Measurements from ENCODE around the gene MTRF1L.

DNA sequence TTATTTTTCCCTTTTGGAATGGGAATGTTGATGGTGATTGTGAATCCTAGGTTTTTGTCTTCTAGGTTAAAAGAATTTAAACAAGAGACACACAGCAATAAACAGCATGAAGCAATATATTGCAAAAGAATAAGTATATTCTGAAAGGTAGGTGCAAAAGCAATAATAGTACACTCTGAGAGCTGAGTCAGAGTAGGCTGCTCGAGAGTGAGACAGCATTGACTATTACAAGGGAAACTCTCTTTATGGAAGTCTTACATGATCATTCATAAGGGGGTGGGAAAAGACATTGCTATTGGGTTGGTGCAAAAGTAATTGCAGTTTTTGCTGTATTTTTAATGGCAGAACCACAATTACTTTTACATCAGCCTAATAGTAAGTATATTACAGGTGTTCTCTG is 44.7 kb downstream of the MTRF1L start:
- TF ChIP-seq POLR2AphosphoS5 (IDR thresholded peaks at IDR 0.05; ENCODE audit: low read depth) (no peak), GABPA (IDR thresholded peaks at IDR 0.05; ENCODE audit: low read depth) (no peak), SPI1 (IDR thresholded peaks at IDR 0.05; ENCODE audit: borderline replicate concordance, low read depth) (no peak)
- TF ChIP-seq, protein P1, sequence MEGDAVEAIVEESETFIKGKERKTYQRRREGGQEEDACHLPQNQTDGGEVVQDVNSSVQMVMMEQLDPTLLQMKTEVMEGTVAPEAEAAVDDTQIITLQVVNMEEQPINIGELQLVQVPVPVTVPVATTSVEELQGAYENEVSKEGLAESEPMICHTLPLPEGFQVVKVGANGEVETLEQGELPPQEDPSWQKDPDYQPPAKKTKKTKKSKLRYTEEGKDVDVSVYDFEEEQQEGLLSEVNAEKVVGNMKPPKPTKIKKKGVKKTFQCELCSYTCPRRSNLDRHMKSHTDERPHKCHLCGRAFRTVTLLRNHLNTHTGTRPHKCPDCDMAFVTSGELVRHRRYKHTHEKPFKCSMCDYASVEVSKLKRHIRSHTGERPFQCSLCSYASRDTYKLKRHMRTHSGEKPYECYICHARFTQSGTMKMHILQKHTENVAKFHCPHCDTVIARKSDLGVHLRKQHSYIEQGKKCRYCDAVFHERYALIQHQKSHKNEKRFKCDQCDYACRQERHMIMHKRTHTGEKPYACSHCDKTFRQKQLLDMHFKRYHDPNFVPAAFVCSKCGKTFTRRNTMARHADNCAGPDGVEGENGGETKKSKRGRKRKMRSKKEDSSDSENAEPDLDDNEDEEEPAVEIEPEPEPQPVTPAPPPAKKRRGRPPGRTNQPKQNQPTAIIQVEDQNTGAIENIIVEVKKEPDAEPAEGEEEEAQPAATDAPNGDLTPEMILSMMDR (IDR thresholded peaks at IDR 0.05; ENCODE audit: insufficient read depth, low read length): no peak
- TF ChIP-seq, protein P2, sequence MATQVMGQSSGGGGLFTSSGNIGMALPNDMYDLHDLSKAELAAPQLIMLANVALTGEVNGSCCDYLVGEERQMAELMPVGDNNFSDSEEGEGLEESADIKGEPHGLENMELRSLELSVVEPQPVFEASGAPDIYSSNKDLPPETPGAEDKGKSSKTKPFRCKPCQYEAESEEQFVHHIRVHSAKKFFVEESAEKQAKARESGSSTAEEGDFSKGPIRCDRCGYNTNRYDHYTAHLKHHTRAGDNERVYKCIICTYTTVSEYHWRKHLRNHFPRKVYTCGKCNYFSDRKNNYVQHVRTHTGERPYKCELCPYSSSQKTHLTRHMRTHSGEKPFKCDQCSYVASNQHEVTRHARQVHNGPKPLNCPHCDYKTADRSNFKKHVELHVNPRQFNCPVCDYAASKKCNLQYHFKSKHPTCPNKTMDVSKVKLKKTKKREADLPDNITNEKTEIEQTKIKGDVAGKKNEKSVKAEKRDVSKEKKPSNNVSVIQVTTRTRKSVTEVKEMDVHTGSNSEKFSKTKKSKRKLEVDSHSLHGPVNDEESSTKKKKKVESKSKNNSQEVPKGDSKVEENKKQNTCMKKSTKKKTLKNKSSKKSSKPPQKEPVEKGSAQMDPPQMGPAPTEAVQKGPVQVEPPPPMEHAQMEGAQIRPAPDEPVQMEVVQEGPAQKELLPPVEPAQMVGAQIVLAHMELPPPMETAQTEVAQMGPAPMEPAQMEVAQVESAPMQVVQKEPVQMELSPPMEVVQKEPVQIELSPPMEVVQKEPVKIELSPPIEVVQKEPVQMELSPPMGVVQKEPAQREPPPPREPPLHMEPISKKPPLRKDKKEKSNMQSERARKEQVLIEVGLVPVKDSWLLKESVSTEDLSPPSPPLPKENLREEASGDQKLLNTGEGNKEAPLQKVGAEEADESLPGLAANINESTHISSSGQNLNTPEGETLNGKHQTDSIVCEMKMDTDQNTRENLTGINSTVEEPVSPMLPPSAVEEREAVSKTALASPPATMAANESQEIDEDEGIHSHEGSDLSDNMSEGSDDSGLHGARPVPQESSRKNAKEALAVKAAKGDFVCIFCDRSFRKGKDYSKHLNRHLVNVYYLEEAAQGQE (IDR thresholded peaks at IDR 0.05; ENCODE audit: insufficient replicate concordance, low read depth): no peak
